ENCODE measurements around the gene NCL.

DNA sequence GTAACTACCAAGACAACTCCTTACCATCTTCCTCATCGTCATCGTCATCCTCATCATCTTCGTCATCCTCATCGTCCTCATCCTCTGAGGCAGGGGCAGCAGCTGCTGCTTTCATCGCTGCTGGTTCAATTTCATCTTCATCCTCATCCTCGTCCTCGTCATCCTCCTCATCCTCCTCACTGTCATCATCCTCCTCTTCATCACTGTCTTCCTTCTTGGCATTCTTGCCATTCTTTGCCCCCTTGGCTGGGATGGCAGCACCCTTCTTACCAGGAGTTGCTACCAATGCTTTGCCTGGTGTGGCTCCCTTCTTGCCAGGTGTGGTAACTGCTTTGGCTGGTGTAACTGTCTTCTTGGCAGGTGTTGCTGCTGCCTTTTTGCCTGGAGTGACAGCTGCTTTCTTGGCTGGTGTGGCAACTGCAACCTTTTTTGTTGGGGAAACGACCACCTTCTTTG lies 2.7 kb downstream of the NCL start:
- no peak for TF ChIP-seq RAD21 (IDR thresholded peaks at IDR 0.05; ENCODE audit: low read length)
- TF ChIP-seq, protein P1, sequence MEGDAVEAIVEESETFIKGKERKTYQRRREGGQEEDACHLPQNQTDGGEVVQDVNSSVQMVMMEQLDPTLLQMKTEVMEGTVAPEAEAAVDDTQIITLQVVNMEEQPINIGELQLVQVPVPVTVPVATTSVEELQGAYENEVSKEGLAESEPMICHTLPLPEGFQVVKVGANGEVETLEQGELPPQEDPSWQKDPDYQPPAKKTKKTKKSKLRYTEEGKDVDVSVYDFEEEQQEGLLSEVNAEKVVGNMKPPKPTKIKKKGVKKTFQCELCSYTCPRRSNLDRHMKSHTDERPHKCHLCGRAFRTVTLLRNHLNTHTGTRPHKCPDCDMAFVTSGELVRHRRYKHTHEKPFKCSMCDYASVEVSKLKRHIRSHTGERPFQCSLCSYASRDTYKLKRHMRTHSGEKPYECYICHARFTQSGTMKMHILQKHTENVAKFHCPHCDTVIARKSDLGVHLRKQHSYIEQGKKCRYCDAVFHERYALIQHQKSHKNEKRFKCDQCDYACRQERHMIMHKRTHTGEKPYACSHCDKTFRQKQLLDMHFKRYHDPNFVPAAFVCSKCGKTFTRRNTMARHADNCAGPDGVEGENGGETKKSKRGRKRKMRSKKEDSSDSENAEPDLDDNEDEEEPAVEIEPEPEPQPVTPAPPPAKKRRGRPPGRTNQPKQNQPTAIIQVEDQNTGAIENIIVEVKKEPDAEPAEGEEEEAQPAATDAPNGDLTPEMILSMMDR (conservative IDR thresholded peaks at IDR 0.05; ENCODE audit: low read depth, low read length) = no peak
- no peak for TF ChIP-seq RFX5 (IDR thresholded peaks at IDR 0.05; ENCODE audit: low read depth, low read length)
- no peak for TF ChIP-seq BHLHE40 (IDR thresholded peaks at IDR 0.05; ENCODE audit: low read depth, low read length)
- no peak for TF ChIP-seq USF2 (IDR thresholded peaks at IDR 0.05; ENCODE audit: low read depth, low read length)
- TF ChIP-seq POLR2A (IDR thresholded peaks at IDR 0.05; ENCODE audit: low read depth, low read length) = no peak
